Measurements from ENCODE around the gene PLXDC2.

The PLXDC2 gene

GRCh38 chr10:19862811-19863515, 46.7 kb downstream of the PLXDC2 start:
- DNase-seq, result no peak

GRCh38 chr10:19865676-19866075, 49.4 kb downstream of the PLXDC2 start:
- no peak for DNase-seq

GRCh38 chr10:19869370-19869769, 53.1 kb downstream of the PLXDC2 start:
- DNase-seq, result no peak

GRCh38 chr10:19872504-19873271, 56.5 kb downstream of the PLXDC2 start:
- no peak for DNase-seq

- DNase-seq, result no peak
Observed at GRCh38 chr10:19874190-19874589, 58.0 kb downstream of the PLXDC2 start.

GRCh38 chr10:19874791-19875190, 58.6 kb downstream of the PLXDC2 start:
- no peak for DNase-seq

GRCh38 chr10:19876570-19876969, 60.3 kb downstream of the PLXDC2 start:
- DNase-seq, result no peak

GRCh38 chr10:19877466-19878255, 61.4 kb downstream of the PLXDC2 start:
- DNase-seq, result no peak

GRCh38 chr10:19882621-19883020, 66.4 kb downstream of the PLXDC2 start:
- no peak for DNase-seq

GRCh38 chr10:19888061-19888660, 71.9 kb downstream of the PLXDC2 start:
- no peak for DNase-seq

GRCh38 chr10:19889256-19889655, 73.0 kb downstream of the PLXDC2 start:
- no peak for DNase-seq

- DNase-seq, result no peak
Observed at GRCh38 chr10:19891429-19891828, 75.2 kb downstream of the PLXDC2 start.

- DNase-seq, result no peak
Observed at GRCh38 chr10:19892270-19892669, 76.0 kb downstream of the PLXDC2 start.

- no peak for DNase-seq
Observed at GRCh38 chr10:19892677-19893076, 76.4 kb downstream of the PLXDC2 start.

- DNase-seq, result no peak
Observed at GRCh38 chr10:19895500-19895899, 79.3 kb downstream of the PLXDC2 start.

GRCh38 chr10:19902456-19902855, 86.2 kb downstream of the PLXDC2 start:
- no peak for DNase-seq

- no peak for DNase-seq
Observed at GRCh38 chr10:19904202-19904661, 88.0 kb downstream of the PLXDC2 start.

- no peak for DNase-seq
Observed at GRCh38 chr10:19906108-19906791, 90.0 kb downstream of the PLXDC2 start.

- no peak for DNase-seq
Observed at GRCh38 chr10:19908991-19909696, 92.9 kb downstream of the PLXDC2 start.

GRCh38 chr10:19911886-19912285, 95.7 kb downstream of the PLXDC2 start:
- no peak for DNase-seq

- DNase-seq, result no peak
Observed at GRCh38 chr10:19913987-19914386, 97.8 kb downstream of the PLXDC2 start.

GRCh38 chr10:19915125-19915524, 98.9 kb downstream of the PLXDC2 start:
- DNase-seq, result no peak
